Measurements from ENCODE around the gene KIAA1586.

KIAA1586 gene

GRCh38 chr6:57068061-57068460 lies 21.6 kb downstream of the KIAA1586 start:
- H3K27ac ChIP-seq (ENCODE audit: poor library complexity, severe bottlenecking): no peak overlapping the region

GRCh38 chr6:57069228-57069627 lies 22.7 kb downstream of the KIAA1586 start:
- H3K9me3 ChIP-seq (ENCODE audit: severe bottlenecking): no peaks in the 10 kb centered on the region
- TF ChIP-seq, protein P1, sequence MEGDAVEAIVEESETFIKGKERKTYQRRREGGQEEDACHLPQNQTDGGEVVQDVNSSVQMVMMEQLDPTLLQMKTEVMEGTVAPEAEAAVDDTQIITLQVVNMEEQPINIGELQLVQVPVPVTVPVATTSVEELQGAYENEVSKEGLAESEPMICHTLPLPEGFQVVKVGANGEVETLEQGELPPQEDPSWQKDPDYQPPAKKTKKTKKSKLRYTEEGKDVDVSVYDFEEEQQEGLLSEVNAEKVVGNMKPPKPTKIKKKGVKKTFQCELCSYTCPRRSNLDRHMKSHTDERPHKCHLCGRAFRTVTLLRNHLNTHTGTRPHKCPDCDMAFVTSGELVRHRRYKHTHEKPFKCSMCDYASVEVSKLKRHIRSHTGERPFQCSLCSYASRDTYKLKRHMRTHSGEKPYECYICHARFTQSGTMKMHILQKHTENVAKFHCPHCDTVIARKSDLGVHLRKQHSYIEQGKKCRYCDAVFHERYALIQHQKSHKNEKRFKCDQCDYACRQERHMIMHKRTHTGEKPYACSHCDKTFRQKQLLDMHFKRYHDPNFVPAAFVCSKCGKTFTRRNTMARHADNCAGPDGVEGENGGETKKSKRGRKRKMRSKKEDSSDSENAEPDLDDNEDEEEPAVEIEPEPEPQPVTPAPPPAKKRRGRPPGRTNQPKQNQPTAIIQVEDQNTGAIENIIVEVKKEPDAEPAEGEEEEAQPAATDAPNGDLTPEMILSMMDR (IDR thresholded peaks at IDR 0.05; ENCODE audit: poor library complexity, severe bottlenecking): no peak
- H3K27me3 ChIP-seq (ENCODE audit: insufficient read depth, poor library complexity, severe bottlenecking): no peaks in the 10 kb centered on the region
- DNase-seq (ENCODE audit: low spot score): no peak
- H3K4me3 ChIP-seq (ENCODE audit: severe bottlenecking): no peak overlapping the region
- no peak for ATAC-seq (ENCODE audit: low read depth)
- peaks cover 14% of the 10 kb centered on the region for H3K36me3 ChIP-seq (ENCODE audit: low read depth)
- no peaks in the 10 kb centered on the region for H3K4me1 ChIP-seq (ENCODE audit: insufficient read depth, poor library complexity, severe bottlenecking)
- no peak overlapping the region for H3K27ac ChIP-seq (ENCODE audit: poor library complexity, severe bottlenecking)

More at GRCh38 chr6:57068061-57068460, 21.6 kb downstream of the KIAA1586 start:
- Histone ChIP-seq H3K9me3 (ENCODE audit: severe bottlenecking) (no peaks in the 10 kb centered on the region), H3K27me3 (ENCODE audit: insufficient read depth, poor library complexity, severe bottlenecking) (no peaks in the 10 kb centered on the region), H3K4me1 (ENCODE audit: insufficient read depth, poor library complexity, severe bottlenecking) (no peaks in the 10 kb centered on the region), H3K36me3 (ENCODE audit: low read depth) (peaks cover 14% of the 10 kb centered on the region), H3K4me3 (ENCODE audit: severe bottlenecking) (no peak overlapping the region)
- no peak for DNase-seq (ENCODE audit: low spot score)
- TF ChIP-seq, protein P1 (IDR thresholded peaks at IDR 0.05; ENCODE audit: poor library complexity, severe bottlenecking): no peak
- ATAC-seq (ENCODE audit: low read depth): no peak

- no peak overlapping the region for H3K4me3 ChIP-seq (ENCODE audit: severe bottlenecking)
- TF ChIP-seq, protein P1 (IDR thresholded peaks at IDR 0.05; ENCODE audit: poor library complexity, severe bottlenecking): no peak
- no peak for ATAC-seq (ENCODE audit: low read depth)
- no peak for DNase-seq (ENCODE audit: low spot score)
- no peaks in the 10 kb centered on the region for H3K9me3 ChIP-seq (ENCODE audit: severe bottlenecking)
- H3K36me3 ChIP-seq (ENCODE audit: low read depth): peaks cover 14% of the 10 kb centered on the region
- H3K27ac ChIP-seq (ENCODE audit: poor library complexity, severe bottlenecking): no peak overlapping the region
- H3K27me3 ChIP-seq (ENCODE audit: insufficient read depth, poor library complexity, severe bottlenecking): no peaks in the 10 kb centered on the region
- no peaks in the 10 kb centered on the region for H3K4me1 ChIP-seq (ENCODE audit: insufficient read depth, poor library complexity, severe bottlenecking)
Measured at GRCh38 chr6:57069920-57070331, 23.4 kb downstream of the KIAA1586 start.

GRCh38 chr6:57072108-57072507 lies 25.6 kb downstream of the KIAA1586 start:
- no peak overlapping the region for H3K4me3 ChIP-seq (ENCODE audit: severe bottlenecking)
- peaks cover 10% of the 10 kb centered on the region; the same call in 1 of the 2 replicates for H3K36me3 ChIP-seq (ENCODE audit: low read depth)
- H3K4me1 ChIP-seq (ENCODE audit: insufficient read depth, poor library complexity, severe bottlenecking): no peaks in the 10 kb centered on the region
- TF ChIP-seq, protein P1 (IDR thresholded peaks at IDR 0.05; ENCODE audit: poor library complexity, severe bottlenecking): no peak
- DNase-seq (ENCODE audit: low spot score) (no peak), ATAC-seq (ENCODE audit: low read depth) (no peak)
- H3K27ac ChIP-seq (ENCODE audit: poor library complexity, severe bottlenecking): no peak overlapping the region
- no peaks in the 10 kb centered on the region for H3K27me3 ChIP-seq (ENCODE audit: insufficient read depth, poor library complexity, severe bottlenecking)
- H3K9me3 ChIP-seq (ENCODE audit: severe bottlenecking): no peaks in the 10 kb centered on the region

DNA sequence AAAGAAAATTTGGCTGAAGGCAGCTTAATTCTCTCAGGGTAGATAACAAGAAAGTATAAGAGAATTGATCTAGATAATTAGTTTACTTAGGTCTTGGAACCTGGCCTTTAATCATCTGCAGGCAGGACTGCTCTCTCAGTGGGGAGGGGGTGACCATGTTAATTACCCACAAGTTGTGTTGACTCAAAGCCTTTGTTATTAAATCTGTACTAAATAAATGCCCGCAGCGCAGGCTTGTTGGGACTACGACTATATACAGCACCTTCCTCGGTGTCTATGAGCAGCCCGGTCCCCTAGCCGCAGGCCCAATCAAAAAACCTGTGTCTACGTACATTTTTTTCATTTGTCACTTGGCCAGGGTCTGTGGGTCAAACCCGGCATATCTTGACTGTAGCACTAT lies 27.9 kb downstream of the KIAA1586 start:
- H3K9me3 ChIP-seq (ENCODE audit: severe bottlenecking): no peaks in the 10 kb centered on the region
- DNase-seq (ENCODE audit: low spot score) (no peak), ATAC-seq (ENCODE audit: low read depth) (no peak)
- H3K4me3 ChIP-seq (ENCODE audit: severe bottlenecking): no peak overlapping the region
- H3K4me1 ChIP-seq (ENCODE audit: insufficient read depth, poor library complexity, severe bottlenecking): no peaks in the 10 kb centered on the region
- no peaks in the 10 kb centered on the region for H3K36me3 ChIP-seq (ENCODE audit: low read depth)
- no peak overlapping the region for H3K27ac ChIP-seq (ENCODE audit: poor library complexity, severe bottlenecking)
- TF ChIP-seq, protein P1 (IDR thresholded peaks at IDR 0.05; ENCODE audit: poor library complexity, severe bottlenecking): no peak
- no peaks in the 10 kb centered on the region for H3K27me3 ChIP-seq (ENCODE audit: insufficient read depth, poor library complexity, severe bottlenecking)
